Measurements from ENCODE around the gene SETD2.

Gene SETD2

DNA sequence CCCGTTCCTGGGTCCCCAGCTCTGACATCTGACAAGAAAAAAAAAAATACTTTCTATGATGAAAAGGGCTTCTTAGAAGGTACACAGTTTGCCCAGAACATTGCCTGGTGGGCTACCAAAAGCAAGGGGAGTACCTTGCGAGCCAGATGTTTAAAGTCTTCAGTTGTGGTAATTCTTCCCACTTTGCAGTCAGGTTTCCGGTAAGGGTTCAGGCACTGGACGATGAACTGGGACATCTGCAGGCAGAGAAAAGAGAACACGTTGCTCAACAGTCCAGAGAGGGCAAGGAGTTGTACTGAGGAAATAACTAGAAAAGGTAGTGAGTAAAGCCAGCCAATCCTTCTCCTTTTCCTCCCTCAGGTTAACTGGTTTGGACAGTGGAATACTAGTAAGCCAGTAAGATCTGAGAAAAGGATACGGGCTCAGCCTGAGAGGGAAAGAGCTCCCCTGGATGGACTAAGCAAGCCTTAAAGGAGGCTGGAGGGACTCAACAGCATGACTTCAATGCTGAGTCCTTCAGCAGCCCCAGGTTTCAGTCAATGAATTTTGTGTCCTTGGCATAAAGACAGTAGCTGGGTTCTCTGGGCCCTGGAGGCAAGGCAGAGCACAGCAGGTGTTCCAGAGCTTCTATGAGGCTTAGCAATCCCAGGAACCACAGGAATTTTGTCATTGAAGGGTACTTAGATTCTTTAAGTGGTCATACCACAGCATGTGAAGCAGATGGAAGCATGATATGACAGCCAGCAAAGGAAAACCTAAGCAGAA is 146.2 kb downstream of the SETD2 start:
- TF ChIP-seq TCF12 (IDR thresholded peaks at IDR 0.05; ENCODE audit: low read depth): no peak
- no peak for TF ChIP-seq ZBTB7A (IDR thresholded peaks at IDR 0.05; ENCODE audit: low read depth)
- TF ChIP-seq CEBPB (IDR thresholded peaks at IDR 0.05): no peak
- TF ChIP-seq RAD21 (IDR thresholded peaks at IDR 0.05; ENCODE audit: low read depth): no peak
- TF ChIP-seq, protein P1, sequence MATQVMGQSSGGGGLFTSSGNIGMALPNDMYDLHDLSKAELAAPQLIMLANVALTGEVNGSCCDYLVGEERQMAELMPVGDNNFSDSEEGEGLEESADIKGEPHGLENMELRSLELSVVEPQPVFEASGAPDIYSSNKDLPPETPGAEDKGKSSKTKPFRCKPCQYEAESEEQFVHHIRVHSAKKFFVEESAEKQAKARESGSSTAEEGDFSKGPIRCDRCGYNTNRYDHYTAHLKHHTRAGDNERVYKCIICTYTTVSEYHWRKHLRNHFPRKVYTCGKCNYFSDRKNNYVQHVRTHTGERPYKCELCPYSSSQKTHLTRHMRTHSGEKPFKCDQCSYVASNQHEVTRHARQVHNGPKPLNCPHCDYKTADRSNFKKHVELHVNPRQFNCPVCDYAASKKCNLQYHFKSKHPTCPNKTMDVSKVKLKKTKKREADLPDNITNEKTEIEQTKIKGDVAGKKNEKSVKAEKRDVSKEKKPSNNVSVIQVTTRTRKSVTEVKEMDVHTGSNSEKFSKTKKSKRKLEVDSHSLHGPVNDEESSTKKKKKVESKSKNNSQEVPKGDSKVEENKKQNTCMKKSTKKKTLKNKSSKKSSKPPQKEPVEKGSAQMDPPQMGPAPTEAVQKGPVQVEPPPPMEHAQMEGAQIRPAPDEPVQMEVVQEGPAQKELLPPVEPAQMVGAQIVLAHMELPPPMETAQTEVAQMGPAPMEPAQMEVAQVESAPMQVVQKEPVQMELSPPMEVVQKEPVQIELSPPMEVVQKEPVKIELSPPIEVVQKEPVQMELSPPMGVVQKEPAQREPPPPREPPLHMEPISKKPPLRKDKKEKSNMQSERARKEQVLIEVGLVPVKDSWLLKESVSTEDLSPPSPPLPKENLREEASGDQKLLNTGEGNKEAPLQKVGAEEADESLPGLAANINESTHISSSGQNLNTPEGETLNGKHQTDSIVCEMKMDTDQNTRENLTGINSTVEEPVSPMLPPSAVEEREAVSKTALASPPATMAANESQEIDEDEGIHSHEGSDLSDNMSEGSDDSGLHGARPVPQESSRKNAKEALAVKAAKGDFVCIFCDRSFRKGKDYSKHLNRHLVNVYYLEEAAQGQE (IDR thresholded peaks at IDR 0.05; ENCODE audit: low read depth): no peak
- TF ChIP-seq TEAD4 (IDR thresholded peaks at IDR 0.05): no peak
- TF ChIP-seq FOXM1 (IDR thresholded peaks at IDR 0.05; ENCODE audit: borderline replicate concordance, low read depth): no peak
- TF ChIP-seq CREB1 (IDR thresholded peaks at IDR 0.05; ENCODE audit: low read depth): no peak
- no peak for TF ChIP-seq NFIC (IDR thresholded peaks at IDR 0.05)
- no peak for TF ChIP-seq TAF1 (IDR thresholded peaks at IDR 0.05; ENCODE audit: low read depth)
- TF ChIP-seq EP300 (IDR thresholded peaks at IDR 0.05; ENCODE audit: borderline replicate concordance): no peak
- TF ChIP-seq EGR1 (IDR thresholded peaks at IDR 0.05): no peak

DNA sequence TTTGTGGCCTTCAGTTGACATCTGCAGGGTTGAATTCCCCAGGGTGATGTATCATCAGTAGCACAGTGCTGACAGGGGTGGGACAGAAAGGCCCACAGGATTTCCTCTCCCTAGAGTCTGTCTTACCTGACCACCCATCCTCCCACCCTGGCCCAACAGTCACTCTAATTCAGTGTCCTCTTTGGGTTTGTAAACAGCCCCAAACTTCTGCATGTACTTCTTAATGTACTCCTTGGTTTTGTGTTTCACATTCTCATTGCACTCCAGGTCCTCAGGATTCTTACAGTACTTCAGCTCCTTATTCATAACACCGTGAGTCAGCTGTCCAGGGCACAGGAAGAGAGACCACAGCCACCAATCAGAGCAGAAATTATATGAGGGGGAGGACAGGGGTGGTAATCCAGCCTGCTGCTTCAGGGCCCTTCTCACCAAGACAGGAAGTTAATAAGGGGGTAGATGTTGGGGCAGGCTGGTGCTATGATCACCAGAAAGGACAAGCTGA is 146.9 kb downstream of the SETD2 start:
- TF ChIP-seq TCF12 (IDR thresholded peaks at IDR 0.05; ENCODE audit: low read depth): no peak
- TF ChIP-seq, protein P2, sequence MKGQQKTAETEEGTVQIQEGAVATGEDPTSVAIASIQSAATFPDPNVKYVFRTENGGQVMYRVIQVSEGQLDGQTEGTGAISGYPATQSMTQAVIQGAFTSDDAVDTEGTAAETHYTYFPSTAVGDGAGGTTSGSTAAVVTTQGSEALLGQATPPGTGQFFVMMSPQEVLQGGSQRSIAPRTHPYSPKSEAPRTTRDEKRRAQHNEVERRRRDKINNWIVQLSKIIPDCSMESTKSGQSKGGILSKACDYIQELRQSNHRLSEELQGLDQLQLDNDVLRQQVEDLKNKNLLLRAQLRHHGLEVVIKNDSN (IDR thresholded peaks at IDR 0.05): no peak
- TF ChIP-seq FOXM1 (IDR thresholded peaks at IDR 0.05; ENCODE audit: borderline replicate concordance, low read depth): no peak

DNA sequence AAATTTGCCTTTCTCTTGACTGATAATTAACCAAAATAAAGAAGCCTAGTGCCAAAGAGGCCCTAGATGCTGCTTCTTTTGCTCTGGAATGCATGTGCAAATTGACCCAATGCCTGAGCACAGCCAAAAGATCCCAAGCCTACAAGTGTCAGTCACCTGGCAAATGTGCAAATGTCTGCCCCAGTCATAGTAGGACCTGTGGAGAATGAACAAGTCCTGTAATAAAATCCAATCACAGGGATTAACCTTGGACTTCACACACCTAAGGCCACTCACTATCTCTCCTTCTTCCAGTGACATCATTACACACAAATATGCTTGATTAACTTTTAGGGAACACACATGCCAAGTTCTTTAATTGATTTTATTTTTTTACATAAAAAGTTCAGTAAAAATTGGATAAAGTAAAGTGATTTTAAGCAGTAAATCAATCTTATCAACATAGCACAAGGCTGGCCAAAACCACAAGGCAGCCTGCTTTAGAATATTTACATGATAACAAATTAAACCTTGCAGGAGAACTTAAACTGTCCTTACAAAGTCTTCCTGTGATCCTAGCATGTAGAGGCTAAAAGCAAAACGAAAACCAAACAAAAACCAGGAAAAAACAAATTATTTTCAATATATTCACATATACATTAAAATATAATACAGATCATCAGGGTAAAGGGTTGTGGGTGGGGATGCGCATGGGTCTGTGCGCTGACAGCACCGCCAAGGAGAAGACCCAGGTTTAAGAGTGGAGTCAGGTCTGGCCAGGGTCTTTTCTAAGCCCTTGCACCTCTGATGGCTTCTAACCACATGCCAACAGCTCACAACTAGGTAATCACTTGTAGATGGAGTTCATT is 147.6 kb downstream of the SETD2 start:
- TF ChIP-seq, protein P3, sequence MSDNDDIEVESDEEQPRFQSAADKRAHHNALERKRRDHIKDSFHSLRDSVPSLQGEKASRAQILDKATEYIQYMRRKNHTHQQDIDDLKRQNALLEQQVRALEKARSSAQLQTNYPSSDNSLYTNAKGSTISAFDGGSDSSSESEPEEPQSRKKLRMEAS (IDR thresholded peaks at IDR 0.05): no peak
- TF ChIP-seq, protein P1 (IDR thresholded peaks at IDR 0.05; ENCODE audit: low read depth): no peak
- TF ChIP-seq TAF1 (IDR thresholded peaks at IDR 0.05; ENCODE audit: low read depth) (no peak), RAD21 (IDR thresholded peaks at IDR 0.05; ENCODE audit: low read depth) (no peak), YY1 (IDR thresholded peaks at IDR 0.05; ENCODE audit: low read depth) (no peak), EGR1 (IDR thresholded peaks at IDR 0.05) (no peak), ZBTB7A (IDR thresholded peaks at IDR 0.05; ENCODE audit: low read depth) (no peak), EP300 (IDR thresholded peaks at IDR 0.05; ENCODE audit: borderline replicate concordance) (no peak), CREB1 (IDR thresholded peaks at IDR 0.05; ENCODE audit: low read depth) (no peak), TCF12 (IDR thresholded peaks at IDR 0.05; ENCODE audit: low read depth) (no peak), FOXM1 (IDR thresholded peaks at IDR 0.05; ENCODE audit: borderline replicate concordance, low read depth) (no peak), NFIC (IDR thresholded peaks at IDR 0.05) (no peak), TEAD4 (IDR thresholded peaks at IDR 0.05) (no peak), CEBPB (IDR thresholded peaks at IDR 0.05) (no peak)
- TF ChIP-seq, protein P2 (IDR thresholded peaks at IDR 0.05): no peak

DNA sequence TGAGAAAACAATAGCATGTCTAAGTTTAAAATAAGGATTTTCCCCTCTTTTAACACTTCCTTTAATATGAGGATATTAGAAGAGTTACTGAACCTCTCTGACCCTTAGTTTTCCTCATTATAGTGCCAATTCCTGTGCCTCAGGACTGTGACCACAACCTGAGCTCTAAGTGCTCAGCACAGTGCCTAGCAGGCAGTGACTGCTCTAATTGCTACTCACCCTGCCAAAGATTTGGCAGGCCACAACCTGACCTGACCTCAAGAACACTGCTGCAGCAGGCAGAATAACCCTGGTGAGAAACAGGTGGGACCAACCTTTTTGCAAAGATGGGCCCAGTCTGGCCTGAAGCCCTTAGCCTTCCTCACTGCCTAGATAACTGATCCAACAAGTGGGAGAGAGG is 148.8 kb downstream of the SETD2 start:
- TF ChIP-seq TEAD4 (IDR thresholded peaks at IDR 0.05) (no peak), TCF12 (IDR thresholded peaks at IDR 0.05; ENCODE audit: low read depth) (no peak), YY1 (IDR thresholded peaks at IDR 0.05; ENCODE audit: low read depth) (no peak), TAF1 (IDR thresholded peaks at IDR 0.05; ENCODE audit: low read depth) (no peak), RAD21 (IDR thresholded peaks at IDR 0.05; ENCODE audit: low read depth) (no peak), ZBTB7A (IDR thresholded peaks at IDR 0.05; ENCODE audit: low read depth) (no peak)
- TF ChIP-seq, protein P1 (IDR thresholded peaks at IDR 0.05; ENCODE audit: low read depth): no peak
- TF ChIP-seq, protein P3 (IDR thresholded peaks at IDR 0.05): no peak
